Duodenal mucosa (tissue), 2 donors: ENCODE results near the gene HHAT.
"Not testable (repeated sequence)": the region's sequence is repeated elsewhere in the genome, so short reads cannot be mapped to it uniquely, and the experiment has no call there.

Source experiments
- H3K27ac ChIP-seq: one replicate; pipeline ENCODE4 v1.7.0; 2013; ENCODE audit warnings: low read depth, low read length
- H3K27me3 ChIP-seq, 2 donors: one replicate each; pipeline ENCODE4 v1.7.0; 2013; ENCODE audit warnings: low read length in 2 of 2, control low read depth in 1 of 2; ENCODE audit not compliant: insufficient read depth in 2 of 2, control insufficient read depth in 1 of 2
- H3K36me3 ChIP-seq, 2 donors: one replicate each; pipeline ENCODE4 v1.7.0; 2013; ENCODE audit warnings: low read length in 2 of 2, control low read depth in 1 of 2; ENCODE audit not compliant: insufficient read depth in 2 of 2, control insufficient read depth in 1 of 2
- H3K4me1 ChIP-seq, 2 donors: one replicate each; pipeline ENCODE4 v1.7.0; 2013; ENCODE audit warnings: low read length in 2 of 2, control low read depth in 1 of 2; ENCODE audit not compliant: insufficient read depth in 2 of 2, control insufficient read depth in 1 of 2
- H3K4me3 ChIP-seq, 2 donors: one replicate each; pipeline ENCODE4 v1.7.0; 2013; ENCODE audit warnings: low read length in 2 of 2, low read depth in 1 of 2
- H3K9ac ChIP-seq, 2 donors: one replicate each; pipeline ENCODE4 v1.7.0; 2013; ENCODE audit warnings: low read length in 2 of 2, low read depth in 1 of 2
- H3K9me3 ChIP-seq, 2 donors: one replicate each; pipeline ENCODE4 v1.7.0; 2013; ENCODE audit warnings: low read length in 2 of 2, control low read depth in 1 of 2; ENCODE audit not compliant: control insufficient read depth in 1 of 2

HHAT gene

DNA sequence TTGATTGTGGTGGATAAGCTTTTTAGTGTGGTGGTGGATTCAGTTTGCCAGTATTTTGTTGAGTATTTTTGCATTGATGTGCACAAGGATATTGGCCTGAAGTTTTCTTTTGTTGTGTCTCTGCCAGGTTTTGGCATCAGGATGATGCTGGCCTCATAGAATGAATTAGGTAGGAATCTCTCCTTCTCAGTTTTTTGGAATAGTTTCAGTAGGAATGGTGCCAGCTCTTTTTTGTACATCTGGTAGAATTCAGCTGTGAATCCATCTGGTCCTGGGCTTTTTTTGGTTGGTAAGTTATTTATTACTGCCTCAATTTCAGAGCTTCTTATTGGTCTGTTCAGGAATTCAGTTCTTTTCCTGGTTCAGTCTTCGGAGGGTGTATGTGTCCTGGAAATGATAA is 98.0 kb downstream of the HHAT start:
- H3K9ac ChIP-seq, H3K9me3 ChIP-seq, H3K27ac ChIP-seq, H3K27me3 ChIP-seq, H3K36me3 ChIP-seq, H3K4me3 ChIP-seq, H3K4me1 ChIP-seq: not testable (repeated sequence)

DNA sequence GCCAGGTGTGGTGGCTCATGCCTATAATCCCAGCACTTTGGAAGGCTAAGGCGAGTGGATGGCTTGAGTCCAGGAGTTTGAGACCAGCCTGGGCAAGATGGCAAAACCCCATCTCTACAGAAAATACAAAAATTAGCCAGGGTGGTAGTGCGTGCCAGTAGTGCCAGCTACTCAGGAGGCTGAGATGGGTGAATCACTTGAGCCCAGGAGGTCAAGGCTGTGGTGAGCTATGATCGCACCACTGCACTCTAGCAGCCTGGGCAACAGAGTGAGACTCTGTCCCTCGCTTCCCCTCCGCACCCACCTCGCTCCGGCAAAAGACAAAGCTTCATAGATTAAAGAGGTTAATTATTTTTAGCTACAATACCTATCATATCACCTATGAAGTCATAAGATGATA is 100.0 kb downstream of the HHAT start:
- Histone ChIP-seq H3K27me3 (no peaks in the 10 kb centered on the region), H3K4me3 (no peak overlapping the region), H3K27ac (no peak overlapping the region), H3K9ac (no peak overlapping the region), H3K9me3 (no peaks in the 10 kb centered on the region), H3K4me1 (no peaks in the 10 kb centered on the region), H3K36me3 (no peaks in the 10 kb centered on the region)

DNA sequence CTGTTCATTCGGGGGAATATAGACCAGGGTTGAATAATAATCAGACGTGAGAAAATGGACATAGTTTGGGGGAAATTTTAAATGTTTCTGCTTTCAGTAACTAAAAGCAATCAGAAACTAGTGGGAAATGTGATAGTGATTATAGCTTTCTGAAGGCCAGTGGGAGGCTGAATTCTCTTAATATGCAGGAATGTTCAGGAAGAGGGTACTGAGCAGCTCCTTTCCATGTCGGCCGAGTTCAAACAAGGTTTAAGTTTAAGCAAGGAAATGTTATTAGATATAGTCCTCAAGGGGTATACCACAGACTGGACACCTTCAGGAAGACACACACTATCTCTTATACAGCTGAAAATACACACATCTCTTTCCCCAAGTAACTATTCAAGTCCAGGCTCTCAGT is 105.5 kb downstream of the HHAT start:
- H3K36me3 ChIP-seq, result no peaks in the 10 kb centered on the region

DNA sequence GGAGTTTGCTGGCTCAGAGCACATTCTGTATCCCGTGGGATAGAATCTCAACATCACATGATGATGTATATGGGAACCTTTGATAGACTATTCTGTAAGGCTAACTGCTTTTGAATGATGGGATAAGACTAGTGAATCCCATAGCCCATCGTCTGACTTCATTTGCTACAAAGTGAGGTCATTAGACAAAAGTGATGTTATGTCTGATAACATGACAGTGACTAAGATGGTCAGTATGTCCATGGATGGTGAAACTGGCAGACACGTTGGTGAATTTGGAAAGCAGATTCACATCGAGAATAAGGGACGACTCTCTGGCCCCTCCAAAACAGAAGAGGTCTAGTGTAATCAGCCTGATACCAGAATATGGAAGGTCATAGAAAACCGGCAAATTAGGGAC is 108.4 kb downstream of the HHAT start:
- no peaks in the 10 kb centered on the region for H3K9me3 ChIP-seq
- no peak overlapping the region for H3K4me3 ChIP-seq
- no peaks in the 10 kb centered on the region for H3K27me3 ChIP-seq
- no peaks in the 10 kb centered on the region for H3K4me1 ChIP-seq
- no peak overlapping the region for H3K9ac ChIP-seq
- no peaks in the 10 kb centered on the region for H3K36me3 ChIP-seq
- no peak overlapping the region for H3K27ac ChIP-seq

More for the DNA sequence above, 105.5 kb downstream of the HHAT start:
- H3K4me1 ChIP-seq, result no peaks in the 10 kb centered on the region
- no peaks in the 10 kb centered on the region for H3K27me3 ChIP-seq
- H3K27ac ChIP-seq, result no peak overlapping the region
- H3K9ac ChIP-seq, result no peak overlapping the region
- no peaks in the 10 kb centered on the region for H3K9me3 ChIP-seq
- H3K4me3 ChIP-seq, result no peak overlapping the region

DNA sequence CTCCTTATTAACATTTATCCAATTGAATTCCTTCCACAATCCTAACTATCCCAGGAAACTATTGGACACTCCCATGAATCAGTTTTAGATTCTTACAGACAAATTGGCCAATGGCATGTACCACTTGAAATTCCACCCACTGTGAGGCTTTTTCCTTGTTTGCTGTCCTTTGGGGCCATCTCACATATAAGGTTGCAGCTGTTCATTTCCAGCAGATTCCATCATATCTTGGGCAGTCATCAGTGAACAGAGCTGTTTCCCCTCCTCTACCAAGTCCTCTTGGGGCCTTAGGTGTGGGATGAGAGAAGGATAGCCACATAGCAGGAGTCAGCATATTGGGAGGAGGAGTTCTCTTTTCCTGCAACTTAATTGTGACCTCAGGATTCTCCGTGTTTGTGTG is 109.1 kb downstream of the HHAT start:
- H3K36me3 ChIP-seq, result no peaks in the 10 kb centered on the region
- H3K9me3 ChIP-seq, result no peaks in the 10 kb centered on the region
- H3K4me3 ChIP-seq, result no peak overlapping the region
- H3K27me3 ChIP-seq, result no peaks in the 10 kb centered on the region
- H3K27ac ChIP-seq, result no peak overlapping the region
- H3K9ac ChIP-seq, result no peak overlapping the region
- no peaks in the 10 kb centered on the region for H3K4me1 ChIP-seq

DNA sequence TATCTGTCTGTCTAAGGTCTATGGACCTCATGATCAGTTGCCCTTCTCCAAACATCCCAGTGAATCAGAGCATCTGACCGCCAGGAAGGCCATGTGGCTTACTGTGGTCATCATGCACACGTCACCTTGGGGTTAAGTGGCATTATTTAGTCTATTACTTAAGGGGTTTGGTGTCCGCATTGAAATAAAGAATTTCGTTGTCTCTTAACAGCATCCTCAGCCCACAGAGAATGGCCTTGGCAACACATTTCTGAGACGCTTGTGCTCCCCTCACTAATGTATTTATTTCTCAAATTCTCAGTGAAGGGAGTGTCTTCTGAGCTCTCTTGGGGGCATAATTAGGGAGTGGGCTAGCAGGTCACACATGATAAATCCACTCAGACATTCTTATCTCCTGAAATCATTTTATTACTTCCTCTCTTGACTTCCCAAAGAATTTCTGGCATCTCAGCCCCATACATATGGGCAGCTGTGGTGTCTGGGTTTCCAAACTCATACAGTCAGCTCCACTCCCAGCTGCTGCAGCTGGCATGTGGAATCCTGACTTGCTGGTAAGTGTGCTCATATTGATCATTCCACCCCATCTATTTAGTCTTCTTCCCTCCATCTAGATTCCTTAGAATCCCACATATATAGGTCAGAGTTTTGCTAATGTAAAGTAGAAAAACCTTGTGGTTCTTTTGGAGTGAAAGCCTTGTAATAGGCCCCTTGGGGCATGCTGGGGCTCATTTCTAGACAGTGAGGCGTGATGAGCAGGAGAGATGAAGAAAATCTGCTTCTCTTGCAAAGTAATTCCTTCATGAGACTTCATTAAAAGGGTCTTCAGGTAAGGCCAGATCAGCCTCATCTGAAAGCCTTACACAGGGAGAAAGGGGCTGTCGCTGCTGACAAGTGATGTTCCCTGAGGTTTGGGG is 110.5 kb downstream of the HHAT start:
- Histone ChIP-seq H3K27me3 (no peaks in the 10 kb centered on the region), H3K36me3 (no peaks in the 10 kb centered on the region), H3K4me1 (no peaks in the 10 kb centered on the region), H3K9me3 (no peaks in the 10 kb centered on the region), H3K9ac (no peak overlapping the region), H3K27ac (no peak overlapping the region), H3K4me3 (no peak overlapping the region)

DNA sequence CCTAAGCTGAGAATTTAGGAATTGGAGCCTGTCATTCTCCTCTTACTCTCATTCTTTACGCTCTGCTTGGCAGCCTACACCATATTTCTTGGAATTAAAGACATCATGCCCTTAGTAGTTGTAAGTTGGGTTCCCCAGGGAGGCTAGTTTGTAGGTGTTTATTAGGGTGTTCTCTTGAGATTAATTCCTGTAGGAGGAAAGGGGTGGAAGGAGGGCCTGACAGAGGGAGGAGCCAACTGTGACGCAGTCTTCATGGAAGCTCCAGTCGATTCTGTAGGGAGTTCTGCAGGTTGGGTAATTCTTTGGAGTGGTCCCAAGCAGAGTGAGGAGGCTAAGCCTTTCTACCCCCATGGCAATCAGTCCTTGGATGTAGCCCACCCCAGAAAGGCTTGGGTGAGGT is 111.4 kb downstream of the HHAT start:
- H3K9me3 ChIP-seq, result no peaks in the 10 kb centered on the region
- H3K27me3 ChIP-seq, result no peaks in the 10 kb centered on the region
- no peaks in the 10 kb centered on the region for H3K4me1 ChIP-seq
- H3K4me3 ChIP-seq, result no peak overlapping the region
- no peak overlapping the region for H3K27ac ChIP-seq
- H3K36me3 ChIP-seq, result no peaks in the 10 kb centered on the region
- H3K9ac ChIP-seq, result no peak overlapping the region

DNA sequence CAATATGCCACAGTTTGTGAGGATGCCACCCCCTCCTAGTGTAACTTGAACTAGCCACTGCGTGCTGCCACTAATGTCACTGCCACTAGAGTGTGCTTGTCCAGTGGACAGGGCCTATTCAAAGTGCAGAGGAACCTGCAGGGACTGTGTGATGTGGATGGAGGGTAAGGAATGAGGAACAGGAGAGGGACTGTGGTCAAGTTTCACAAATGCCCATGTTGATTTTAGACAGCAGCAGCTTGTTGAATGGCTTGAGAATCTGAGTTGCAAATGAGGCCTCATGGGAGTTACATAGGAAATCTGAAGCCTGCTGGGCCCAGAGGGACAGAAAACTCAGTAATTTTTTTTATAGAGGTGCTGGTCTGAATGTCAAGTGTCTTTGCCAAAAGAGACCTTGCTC is 112.3 kb downstream of the HHAT start:
- Histone ChIP-seq H3K27me3 (no peaks in the 10 kb centered on the region), H3K9ac (no peak overlapping the region), H3K27ac (no peak overlapping the region), H3K4me1 (no peaks in the 10 kb centered on the region), H3K36me3 (no peaks in the 10 kb centered on the region), H3K4me3 (no peak overlapping the region), H3K9me3 (no peaks in the 10 kb centered on the region)

DNA sequence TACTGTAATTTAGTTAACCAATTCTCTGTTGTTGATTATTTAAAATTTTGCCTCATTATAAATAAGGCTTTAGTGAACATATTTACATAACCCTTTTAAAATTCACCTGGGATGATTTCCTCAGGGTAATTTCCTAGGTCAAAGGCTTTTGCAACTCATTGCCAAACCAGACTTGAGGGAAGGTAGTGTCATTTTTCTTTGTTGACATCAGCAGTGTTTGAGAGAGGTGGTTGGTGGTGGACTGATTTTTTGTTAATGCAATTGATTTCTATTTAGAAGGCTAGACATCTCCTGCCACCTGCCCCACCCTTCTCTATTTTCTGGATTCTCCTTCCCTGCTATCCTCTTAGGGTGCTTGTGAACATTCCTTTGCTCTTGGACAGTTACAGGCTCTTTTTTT is 116.8 kb downstream of the HHAT start:
- no peaks in the 10 kb centered on the region for H3K36me3 ChIP-seq
- no peak overlapping the region for H3K9ac ChIP-seq
- no peaks in the 10 kb centered on the region for H3K9me3 ChIP-seq
- H3K4me3 ChIP-seq, result no peak overlapping the region
- no peaks in the 10 kb centered on the region for H3K27me3 ChIP-seq
- H3K4me1 ChIP-seq, result peaks cover 0 to 3% of the 10 kb centered on the region in 2 donors
- H3K27ac ChIP-seq, result no peak overlapping the region

DNA sequence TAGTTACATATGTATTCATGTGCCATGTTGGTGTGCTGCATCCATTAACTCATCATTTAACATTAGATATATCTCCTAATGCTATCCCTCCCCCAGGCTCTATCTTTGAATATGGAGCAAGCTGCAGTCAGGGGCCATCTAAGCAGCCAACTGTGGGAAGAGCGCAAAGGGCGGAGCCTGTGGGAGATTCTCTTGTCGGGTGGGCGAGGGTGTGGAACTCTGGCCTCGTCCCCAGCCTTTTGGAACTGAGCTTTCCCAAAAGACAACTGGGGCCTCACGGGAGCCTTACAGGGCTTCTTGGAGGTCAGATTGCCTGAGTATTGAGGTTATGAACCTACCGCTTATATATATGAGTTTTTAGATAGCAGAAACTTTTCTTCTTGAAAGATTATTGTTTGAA is 117.2 kb downstream of the HHAT start:
- H3K4me1 ChIP-seq, result peaks cover 0 to 3% of the 10 kb centered on the region in 2 donors
- no peaks in the 10 kb centered on the region for H3K9me3 ChIP-seq
- H3K27me3 ChIP-seq, result no peaks in the 10 kb centered on the region
- no peaks in the 10 kb centered on the region for H3K36me3 ChIP-seq
- no peak overlapping the region for H3K27ac ChIP-seq
- H3K4me3 ChIP-seq, result no peak overlapping the region
- no peak overlapping the region for H3K9ac ChIP-seq
